Measurements from ENCODE around the gene SARM1. TPM values are rescaled to one million over a fixed set of nuclear protein-coding genes. Genes with fewer than 3 reads are reported as not detected.

Gene SARM1
- polyA plus RNA-seq, 1 donor, result 5.3 TPM

DNA sequence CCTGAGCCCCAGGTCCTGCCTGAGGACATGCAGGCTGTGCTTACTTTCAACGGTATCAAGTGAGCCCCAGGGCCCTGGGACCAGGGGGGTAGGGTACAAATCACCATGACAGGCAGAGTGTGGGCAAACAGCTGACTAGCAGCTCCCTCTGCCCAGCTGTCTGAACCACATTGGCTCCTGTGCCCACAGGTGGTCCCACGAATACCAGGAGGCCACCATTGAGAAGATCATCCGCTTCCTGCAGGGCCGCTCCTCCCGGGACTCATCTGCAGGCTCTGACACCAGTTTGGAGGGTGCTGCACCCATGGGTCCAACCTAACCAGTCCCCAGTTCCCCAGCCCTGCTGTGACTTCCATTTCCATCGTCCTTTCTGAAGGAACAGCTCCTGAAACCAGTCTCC, 24.5 kb downstream of the SARM1 start:
- no peak for DNase-seq (ENCODE audit: low read depth)

DNA sequence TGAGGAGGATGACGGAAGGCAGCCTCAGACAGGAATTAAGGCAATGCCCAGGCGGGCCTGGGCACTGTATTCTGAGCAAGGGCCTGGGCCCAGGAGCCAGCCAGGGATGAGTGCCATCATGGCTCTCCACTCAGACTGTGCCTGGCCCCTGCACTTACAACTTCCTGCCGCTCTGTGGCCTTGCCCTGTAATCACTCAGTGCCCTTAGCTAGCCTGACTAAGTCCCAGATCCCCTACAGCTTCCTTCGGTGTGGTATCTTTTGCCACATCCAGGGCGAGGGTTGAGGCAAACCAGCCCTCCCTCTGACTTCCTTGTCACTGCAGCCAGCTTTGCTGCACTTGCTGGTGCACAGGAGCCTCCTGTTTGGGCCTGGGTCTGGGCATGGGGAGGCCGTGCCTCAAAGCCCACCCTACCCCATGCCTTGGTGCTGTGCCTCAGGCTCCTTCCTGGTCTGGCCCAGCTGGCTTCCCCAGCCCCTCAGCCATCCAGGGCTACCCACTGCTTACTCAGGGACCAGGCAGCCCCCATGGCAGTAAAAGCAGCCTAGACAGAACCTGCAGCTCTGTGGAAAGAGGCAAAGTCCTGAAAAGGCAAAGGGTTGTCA, 25.2 kb downstream of the SARM1 start:
- DNase-seq (ENCODE audit: low read depth), result no peak

GRCh38 chr17:28397275-28397674, 25.8 kb downstream of the SARM1 start:
- DNase-seq (ENCODE audit: low read depth), result no peak

- no peak for DNase-seq (ENCODE audit: low read depth)
Measured at GRCh38 chr17:28397687-28398279, 26.3 kb downstream of the SARM1 start.

DNA sequence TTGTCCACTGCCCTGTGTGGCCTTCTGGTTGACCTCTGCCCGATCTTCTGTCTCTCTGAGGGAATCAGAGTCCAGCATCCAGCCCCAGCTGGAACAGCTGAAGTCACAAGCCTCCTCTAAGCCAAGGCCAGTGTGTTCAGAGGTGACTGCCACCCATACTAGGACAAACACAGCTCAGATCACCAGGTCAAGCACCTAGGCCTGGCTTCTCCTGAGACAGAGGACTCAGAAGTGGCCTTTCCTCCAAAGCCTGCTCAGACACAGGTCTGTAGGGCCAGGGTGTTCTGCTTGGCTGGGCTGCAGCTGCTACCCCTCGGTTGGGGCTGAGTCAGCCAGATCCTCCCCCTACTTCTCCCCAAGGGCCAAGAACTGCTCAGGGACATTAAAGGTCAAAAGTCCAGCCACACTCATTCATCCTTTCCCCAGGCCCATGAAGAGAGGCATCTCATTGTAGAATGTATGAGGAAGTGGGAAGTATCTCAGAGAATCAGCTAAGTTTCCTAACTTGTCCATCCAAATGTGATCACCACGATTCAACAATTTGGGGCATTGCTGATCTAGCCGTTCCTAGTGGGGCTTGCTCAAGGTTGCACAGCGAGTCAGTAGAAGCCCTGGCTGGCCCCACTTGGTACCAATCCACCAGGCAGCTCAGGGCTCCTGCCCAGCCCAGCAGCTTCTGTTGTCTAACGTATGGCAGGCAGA, 26.9 kb downstream of the SARM1 start:
- no peak for DNase-seq (ENCODE audit: low read depth)

- no peak for DNase-seq (ENCODE audit: low read depth)
Measured at GRCh38 chr17:28399808-28400207, 28.3 kb downstream of the SARM1 start.

- DNase-seq (ENCODE audit: low read depth), result no peak
Measured at GRCh38 chr17:28402224-28402630, 30.7 kb downstream of the SARM1 start.

GRCh38 chr17:28402844-28403243, 31.4 kb downstream of the SARM1 start:
- no peak for DNase-seq (ENCODE audit: low read depth)

DNA sequence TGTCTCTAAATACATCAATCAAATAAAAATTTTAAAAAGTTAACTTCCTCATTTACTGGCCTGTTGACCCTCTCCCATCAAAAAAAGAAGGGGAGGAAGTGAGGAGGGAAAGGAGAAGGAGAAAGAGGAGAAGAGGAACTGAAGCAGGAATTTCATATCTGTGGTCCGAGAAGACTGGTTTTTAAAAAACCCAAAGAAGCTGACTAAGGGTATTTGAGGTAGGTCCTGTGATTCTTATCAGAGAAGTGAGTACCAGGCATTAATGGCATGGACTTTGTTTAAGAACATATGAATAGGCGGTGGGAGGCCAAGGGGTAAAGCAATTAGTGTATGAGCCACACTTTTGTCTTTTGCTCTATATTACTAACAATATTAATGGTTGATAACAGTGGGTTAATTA, 32.5 kb downstream of the SARM1 start:
- DNase-seq (ENCODE audit: low read depth), result no peak

GRCh38 chr17:28404461-28404811, 32.9 kb downstream of the SARM1 start:
- no peak for DNase-seq (ENCODE audit: low read depth)

DNA sequence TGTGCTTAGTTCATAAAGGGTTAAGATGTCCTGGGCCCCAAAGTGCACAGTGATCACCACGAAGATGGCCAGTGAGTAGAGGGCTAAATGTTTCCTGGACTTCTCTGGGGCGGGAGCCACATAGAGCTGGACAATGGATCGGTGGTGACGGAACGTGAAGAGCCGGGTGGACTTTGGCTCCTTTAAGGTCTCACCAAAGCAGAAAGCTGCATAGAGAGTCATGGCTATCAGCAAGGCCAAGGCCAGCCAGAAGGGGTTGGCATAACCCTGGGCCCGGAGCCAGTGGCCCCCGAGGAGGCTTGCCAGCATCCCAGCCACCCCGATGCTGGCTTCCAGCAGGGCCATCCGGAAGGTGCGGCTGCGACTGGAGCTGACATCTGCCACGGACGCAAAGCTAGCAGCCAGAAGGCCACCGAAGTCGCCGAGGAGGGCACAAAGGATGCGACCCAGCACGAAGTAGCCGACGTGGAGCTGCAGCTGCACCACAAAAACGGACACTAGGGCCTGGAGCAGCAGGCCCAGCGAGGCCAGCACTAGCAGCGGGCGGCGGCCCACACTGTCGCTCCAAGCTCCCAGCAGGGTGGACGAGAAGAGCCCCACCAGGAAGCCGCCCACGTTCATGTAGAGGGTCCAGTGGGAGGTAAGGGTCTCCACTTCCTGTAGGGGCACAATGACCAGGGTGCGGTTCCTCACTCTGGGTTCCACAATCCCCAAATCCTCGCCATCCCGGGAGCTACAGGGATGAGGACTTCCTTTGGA, 33.5 kb downstream of the SARM1 start:
- DNase-seq (ENCODE audit: low read depth), result no peak

GRCh38 chr17:28405632-28406472, 34.4 kb downstream of the SARM1 start, which contains the start of gene SLC46A1:
Gene SLC46A1 (minus strand): TSS chr17:28406212. CDS start chr17:28406114, 98 bp downstream.
- DNase-seq (ENCODE audit: low read depth), result no peak

DNA sequence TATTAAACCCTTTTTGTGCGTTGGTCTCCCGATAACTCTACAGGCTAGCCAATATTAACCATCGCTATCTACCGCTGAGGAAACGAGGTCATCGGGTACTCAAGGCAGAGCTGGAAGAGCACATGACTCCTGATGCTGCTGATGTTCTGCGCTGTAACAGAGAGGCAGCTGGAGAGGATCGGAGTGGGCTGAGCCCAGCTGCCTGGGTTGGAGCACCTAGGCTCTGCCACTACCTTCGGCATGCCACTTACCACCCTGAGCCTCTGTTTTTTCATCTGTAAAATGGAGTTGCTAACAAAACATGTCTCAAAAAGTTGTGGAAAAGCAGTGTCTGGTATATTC, 35.0 kb downstream of the SARM1 start:
- DNase-seq (ENCODE audit: low read depth), result no peak

DNA sequence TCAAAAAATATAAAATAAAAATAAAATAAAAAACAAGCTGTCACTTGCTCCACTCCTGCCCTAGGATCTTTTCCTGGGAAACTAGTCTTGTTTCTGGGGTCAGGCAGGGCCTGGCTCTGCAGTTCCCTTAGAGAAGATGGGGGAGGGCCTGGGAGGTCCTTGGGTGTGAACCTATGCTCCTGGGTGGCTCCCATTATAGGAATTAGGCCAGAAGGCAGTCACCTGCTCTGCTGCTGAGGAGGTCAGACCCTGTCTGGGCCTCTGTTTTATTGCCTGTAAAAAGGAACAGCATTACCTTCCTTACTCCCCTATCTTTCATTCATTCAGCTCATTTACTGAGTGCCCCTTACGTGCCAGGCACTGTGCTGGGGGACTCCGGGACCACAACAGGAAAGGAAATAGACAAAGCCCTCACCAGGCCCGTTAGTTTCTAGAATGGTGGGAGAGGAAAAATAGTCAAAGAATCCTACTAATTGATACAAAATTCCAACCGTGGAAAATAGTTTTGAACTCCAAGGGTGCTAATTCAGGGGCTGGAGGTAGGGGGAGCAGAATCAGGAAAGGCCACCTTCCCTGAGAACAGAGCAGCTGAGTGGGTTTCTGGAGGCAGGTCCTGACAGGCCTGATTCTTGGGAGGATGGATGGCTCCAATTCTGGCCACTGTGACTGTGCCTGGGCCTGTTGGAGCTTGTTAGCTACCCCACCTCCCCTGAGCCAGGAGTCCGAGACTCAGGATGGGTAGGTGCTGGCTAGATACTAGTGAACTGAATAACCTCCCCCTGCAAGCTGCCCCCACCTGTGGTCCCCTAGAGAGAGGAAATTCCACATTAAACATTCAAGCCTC, 35.9 kb downstream of the SARM1 start:
- DNase-seq (ENCODE audit: low read depth), result no peak

DNA sequence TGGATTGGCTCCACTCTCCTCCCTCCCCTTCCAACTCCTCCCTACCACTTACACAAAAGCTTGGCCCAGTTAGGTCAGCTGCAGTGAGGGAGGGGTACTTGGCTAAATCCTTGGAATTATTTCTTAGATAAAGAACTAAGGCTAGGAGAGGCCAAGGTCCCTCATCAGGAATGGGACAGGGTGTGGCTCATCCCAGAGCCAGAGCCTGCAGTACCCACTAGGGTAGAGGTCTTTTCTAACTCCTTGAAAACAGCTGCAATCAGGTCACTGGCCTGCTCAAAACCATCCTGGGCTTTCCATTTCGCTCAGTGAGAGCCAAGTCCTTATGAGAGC, 36.4 kb downstream of the SARM1 start:
- DNase-seq (ENCODE audit: low read depth), result no peak

DNA sequence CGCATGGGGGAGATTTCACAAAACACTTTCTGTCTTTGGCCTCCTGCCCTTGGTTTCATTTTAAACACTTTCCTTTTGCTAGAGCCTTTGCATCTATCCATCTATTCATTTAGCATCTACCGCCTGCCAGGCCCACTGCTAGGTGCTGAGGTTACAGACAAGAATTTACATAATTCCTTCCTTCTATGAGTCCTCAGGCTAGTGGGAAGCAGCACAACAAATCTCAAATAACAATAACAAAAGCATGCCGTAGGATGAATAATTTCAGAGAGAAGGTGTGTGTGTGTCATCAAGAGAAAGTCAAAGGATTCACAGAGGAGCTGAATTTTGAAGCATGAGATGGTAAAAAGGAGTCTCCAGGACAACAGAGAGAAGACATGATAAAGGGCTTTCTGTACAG, 40.6 kb downstream of the SARM1 start:
- no peak for DNase-seq (ENCODE audit: low read depth)

DNA sequence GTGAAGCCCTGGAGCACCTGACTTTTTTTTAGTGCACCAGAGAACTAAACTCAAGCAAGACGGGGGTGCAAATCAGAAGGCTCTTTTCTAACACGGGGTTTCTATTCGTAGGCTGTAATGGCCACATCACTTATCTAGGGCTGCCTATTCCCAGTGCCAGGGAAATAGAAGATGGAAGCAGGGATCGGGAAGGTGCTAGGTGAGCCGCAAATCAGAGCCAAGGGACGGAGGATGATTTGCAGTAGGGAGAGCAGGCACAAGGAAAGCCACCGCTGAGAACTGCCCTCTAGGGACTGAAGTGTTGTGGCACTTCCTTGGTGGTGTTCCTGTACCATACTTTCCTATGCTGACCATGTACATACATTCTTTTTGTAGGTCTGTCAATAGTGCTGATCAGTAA, 42.3 kb downstream of the SARM1 start:
- DNase-seq (ENCODE audit: low read depth), result no peak

- no peak for DNase-seq (ENCODE audit: low read depth)
Measured at GRCh38 chr17:28415886-28416285, 44.4 kb downstream of the SARM1 start.

DNA sequence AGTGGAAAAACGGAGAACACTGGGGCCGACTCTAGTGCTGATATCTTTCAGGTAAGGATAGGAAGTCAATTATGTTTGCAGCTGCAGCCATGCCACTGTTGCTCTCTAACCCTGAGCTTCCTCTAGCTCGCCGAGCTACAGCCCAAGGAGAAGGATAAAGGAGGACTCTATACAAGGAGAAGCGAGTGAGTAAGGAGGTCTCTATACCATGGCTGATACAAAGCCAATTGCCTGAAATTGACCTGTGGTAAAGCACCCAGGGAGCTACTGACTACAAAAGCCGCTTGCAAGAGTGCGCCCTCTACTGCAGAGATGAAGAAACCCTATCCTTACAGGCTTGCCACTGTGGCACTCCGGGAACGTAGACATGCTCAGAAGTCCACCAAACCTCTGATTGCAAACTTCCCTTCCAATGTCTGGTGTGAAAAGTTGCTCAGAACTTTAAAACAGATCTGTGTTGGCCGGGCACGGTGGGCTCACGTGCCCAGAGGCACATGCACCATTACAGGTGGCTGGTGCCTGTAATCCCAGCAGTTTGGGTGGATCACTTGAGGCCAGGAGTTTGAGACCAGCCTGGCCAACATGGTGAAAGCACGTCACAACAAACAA, 45.3 kb downstream of the SARM1 start:
- no peak for DNase-seq (ENCODE audit: low read depth)

- no peak for DNase-seq (ENCODE audit: low read depth)
Measured at GRCh38 chr17:28421787-28422305, 50.4 kb downstream of the SARM1 start.
